Stimulated activated memory B cell treated with anti-CD40 and anti-IgM and Interleukin-4, amounts not matched to agents 10 μg/mL and 1 μg/mL and 100 μg/mL, for 72 hours (primary cell): ENCODE measurements around the gene PDLIM5.

Source experiments
- ATAC-seq: fragments of 150-1000 bp; cut with Tn5 transposase; 2 replicates; pipeline ENCODE4 v1.10.0; 2021
- H3K27ac Mint-ChIP-seq: one replicate; pipeline ENCODE4 v1.8.0; 2022; ENCODE audit warnings: mild to moderate bottlenecking, mixed read lengths
- H3K27me3 Mint-ChIP-seq: one replicate; pipeline ENCODE4 v1.8.0; 2022; ENCODE audit warnings: mixed read lengths
- H3K36me3 Mint-ChIP-seq: one replicate; pipeline ENCODE4 v1.8.0; 2022; ENCODE audit warnings: mixed read lengths
- H3K4me1 Mint-ChIP-seq: one replicate; pipeline ENCODE4 v1.8.0; 2022; ENCODE audit warnings: mixed read lengths
- H3K4me3 Mint-ChIP-seq: one replicate; pipeline ENCODE4 v1.8.0; 2022; ENCODE audit warnings: mild to moderate bottlenecking, moderate library complexity, mixed read lengths
- H3K9me3 Mint-ChIP-seq: one replicate; pipeline ENCODE4 v1.8.0; 2022; ENCODE audit warnings: mixed read lengths

PDLIM5 gene

GRCh38 chr4:94558392-94558904 is 106.7 kb downstream of the PDLIM5 start:
- no peak for ATAC-seq
- Mint-ChIP-seq H3K27me3 (no peaks in the 10 kb centered on the region), H3K27ac (no peak overlapping the region), H3K4me3 (no peak overlapping the region), H3K4me1 (no peaks in the 10 kb centered on the region), H3K36me3 (no peaks in the 10 kb centered on the region), H3K9me3 (no peaks in the 10 kb centered on the region)

GRCh38 chr4:94559351-94559806 is 107.6 kb downstream of the PDLIM5 start:
- no peak overlapping the region for H3K27ac Mint-ChIP-seq
- no peak overlapping the region for H3K4me3 Mint-ChIP-seq
- H3K4me1 Mint-ChIP-seq: no peaks in the 10 kb centered on the region
- no peaks in the 10 kb centered on the region for H3K9me3 Mint-ChIP-seq
- no peaks in the 10 kb centered on the region for H3K27me3 Mint-ChIP-seq
- no peak for ATAC-seq
- H3K36me3 Mint-ChIP-seq: no peaks in the 10 kb centered on the region

- no peak for ATAC-seq
- Mint-ChIP-seq H3K4me3 (no peak overlapping the region), H3K36me3 (no peaks in the 10 kb centered on the region), H3K4me1 (no peaks in the 10 kb centered on the region), H3K27ac (no peak overlapping the region), H3K9me3 (no peaks in the 10 kb centered on the region), H3K27me3 (no peaks in the 10 kb centered on the region)
Measured at GRCh38 chr4:94561249-94562024, 109.7 kb downstream of the PDLIM5 start.

GRCh38 chr4:94562285-94562684 is 110.5 kb downstream of the PDLIM5 start:
- no peak for ATAC-seq
- Mint-ChIP-seq H3K9me3 (no peaks in the 10 kb centered on the region), H3K27me3 (no peaks in the 10 kb centered on the region), H3K36me3 (no peaks in the 10 kb centered on the region), H3K27ac (no peak overlapping the region), H3K4me3 (no peak overlapping the region), H3K4me1 (no peaks in the 10 kb centered on the region)

GRCh38 chr4:94564252-94564651 is 112.5 kb downstream of the PDLIM5 start:
- no peak for ATAC-seq
- Mint-ChIP-seq H3K27me3 (no peaks in the 10 kb centered on the region), H3K27ac (no peak overlapping the region), H3K36me3 (no peaks in the 10 kb centered on the region), H3K4me1 (no peaks in the 10 kb centered on the region), H3K9me3 (no peaks in the 10 kb centered on the region), H3K4me3 (no peak overlapping the region)

GRCh38 chr4:94566420-94566819 is 114.7 kb downstream of the PDLIM5 start:
- Mint-ChIP-seq H3K27me3 (no peaks in the 10 kb centered on the region), H3K9me3 (no peaks in the 10 kb centered on the region), H3K27ac (no peak overlapping the region), H3K4me3 (no peak overlapping the region), H3K36me3 (no peaks in the 10 kb centered on the region), H3K4me1 (no peaks in the 10 kb centered on the region)
- no peak for ATAC-seq

GRCh38 chr4:94567811-94568210 is 116.1 kb downstream of the PDLIM5 start:
- H3K4me3 Mint-ChIP-seq: no peak overlapping the region
- no peak for ATAC-seq

GRCh38 chr4:94570558-94570957 is 118.8 kb downstream of the PDLIM5 start:
- no peaks in the 10 kb centered on the region for H3K9me3 Mint-ChIP-seq
- no peak overlapping the region for H3K27ac Mint-ChIP-seq
- no peaks in the 10 kb centered on the region for H3K4me1 Mint-ChIP-seq
- ATAC-seq: no peak
- no peak overlapping the region for H3K4me3 Mint-ChIP-seq
- H3K27me3 Mint-ChIP-seq: no peaks in the 10 kb centered on the region
- peaks cover 1% of the 10 kb centered on the region for H3K36me3 Mint-ChIP-seq

More at GRCh38 chr4:94567811-94568210, 116.1 kb downstream of the PDLIM5 start:
- no peaks in the 10 kb centered on the region for H3K9me3 Mint-ChIP-seq
- H3K4me1 Mint-ChIP-seq: no peaks in the 10 kb centered on the region
- no peaks in the 10 kb centered on the region for H3K36me3 Mint-ChIP-seq
- no peak overlapping the region for H3K27ac Mint-ChIP-seq
- H3K27me3 Mint-ChIP-seq: no peaks in the 10 kb centered on the region

- Mint-ChIP-seq H3K4me3 (no peak overlapping the region), H3K27ac (no peak overlapping the region), H3K36me3 (peaks cover 9% of the 10 kb centered on the region), H3K27me3 (no peaks in the 10 kb centered on the region), H3K4me1 (no peaks in the 10 kb centered on the region), H3K9me3 (no peaks in the 10 kb centered on the region)
- ATAC-seq: no peak
Measured at GRCh38 chr4:94571298-94571697, 119.6 kb downstream of the PDLIM5 start.

GRCh38 chr4:94571715-94572114 is 120.0 kb downstream of the PDLIM5 start:
- no peak for ATAC-seq
- Mint-ChIP-seq H3K9me3 (no peaks in the 10 kb centered on the region), H3K27ac (no peak overlapping the region), H3K36me3 (peaks cover 11% of the 10 kb centered on the region), H3K4me3 (no peak overlapping the region), H3K4me1 (no peaks in the 10 kb centered on the region), H3K27me3 (no peaks in the 10 kb centered on the region)

- ATAC-seq: no peak
- no peak overlapping the region for H3K4me3 Mint-ChIP-seq
- H3K4me1 Mint-ChIP-seq: no peaks in the 10 kb centered on the region
- no peak overlapping the region for H3K27ac Mint-ChIP-seq
- no peaks in the 10 kb centered on the region for H3K9me3 Mint-ChIP-seq
- peaks cover 11% of the 10 kb centered on the region for H3K36me3 Mint-ChIP-seq
- no peaks in the 10 kb centered on the region for H3K27me3 Mint-ChIP-seq
Measured at GRCh38 chr4:94574050-94574449, 122.3 kb downstream of the PDLIM5 start.

- no peaks in the 10 kb centered on the region for H3K27me3 Mint-ChIP-seq
- H3K9me3 Mint-ChIP-seq: no peaks in the 10 kb centered on the region
- H3K4me3 Mint-ChIP-seq: no peak overlapping the region
- peaks cover 11% of the 10 kb centered on the region for H3K36me3 Mint-ChIP-seq
- H3K4me1 Mint-ChIP-seq: no peaks in the 10 kb centered on the region
- no peak overlapping the region for H3K27ac Mint-ChIP-seq
- no peak for ATAC-seq
Measured at GRCh38 chr4:94574616-94575015, 122.9 kb downstream of the PDLIM5 start.

GRCh38 chr4:94575652-94576051 is 123.9 kb downstream of the PDLIM5 start:
- no peaks in the 10 kb centered on the region for H3K27me3 Mint-ChIP-seq
- no peaks in the 10 kb centered on the region for H3K4me1 Mint-ChIP-seq
- H3K27ac Mint-ChIP-seq: no peak overlapping the region
- H3K9me3 Mint-ChIP-seq: no peaks in the 10 kb centered on the region
- H3K36me3 Mint-ChIP-seq: peaks cover 11% of the 10 kb centered on the region
- ATAC-seq: no peak
- H3K4me3 Mint-ChIP-seq: no peak overlapping the region

GRCh38 chr4:94576210-94576609 is 124.5 kb downstream of the PDLIM5 start:
- H3K4me3 Mint-ChIP-seq: no peak overlapping the region
- no peaks in the 10 kb centered on the region for H3K27me3 Mint-ChIP-seq
- no peak for ATAC-seq
- no peaks in the 10 kb centered on the region for H3K4me1 Mint-ChIP-seq
- H3K9me3 Mint-ChIP-seq: no peaks in the 10 kb centered on the region
- H3K36me3 Mint-ChIP-seq: peaks cover 11% of the 10 kb centered on the region
- H3K27ac Mint-ChIP-seq: no peak overlapping the region

GRCh38 chr4:94577136-94577535 is 125.4 kb downstream of the PDLIM5 start:
- Mint-ChIP-seq H3K27ac (no peak overlapping the region), H3K4me1 (no peaks in the 10 kb centered on the region), H3K36me3 (peaks cover 11% of the 10 kb centered on the region), H3K4me3 (no peak overlapping the region), H3K27me3 (no peaks in the 10 kb centered on the region), H3K9me3 (no peaks in the 10 kb centered on the region)
- ATAC-seq: no peak

GRCh38 chr4:94578195-94578594 is 126.5 kb downstream of the PDLIM5 start:
- Mint-ChIP-seq H3K27me3 (no peaks in the 10 kb centered on the region), H3K9me3 (no peaks in the 10 kb centered on the region), H3K4me1 (no peaks in the 10 kb centered on the region), H3K4me3 (no peak overlapping the region), H3K27ac (no peak overlapping the region), H3K36me3 (peaks cover 17% of the 10 kb centered on the region)
- no peak for ATAC-seq
